Activated CD8-positive, alpha-beta memory T cell treated with anti-CD3 and anti-CD28 coated beads for 24 hours (primary cell): ENCODE data around the gene RAI1.

ENCODE experiments used
- DNase-seq: peaks from one replicate; pipeline ENCODE4 v3.0.0-alpha.2; 2020

Gene RAI1

GRCh38 chr17:17788967-17789366 is 107.7 kb downstream of the RAI1 start:
- DNase-seq: no peak

GRCh38 chr17:17789410-17789809 is 108.2 kb downstream of the RAI1 start:
- no peak for DNase-seq

GRCh38 chr17:17789828-17790636 is 108.8 kb downstream of the RAI1 start:
- DNase-seq: no peak

- no peak for DNase-seq
Measured at GRCh38 chr17:17790637-17791464, 109.6 kb downstream of the RAI1 start.

GRCh38 chr17:17792037-17792550 is 110.8 kb downstream of the RAI1 start:
- no peak for DNase-seq

- DNase-seq: peak; percentile 73
Measured at GRCh38 chr17:17792551-17793377, 111.5 kb downstream of the RAI1 start.

GRCh38 chr17:17793378-17794214 is 112.3 kb downstream of the RAI1 start:
- no peak for DNase-seq

- DNase-seq: no peak
Measured at GRCh38 chr17:17794382-17794781, 113.1 kb downstream of the RAI1 start.

- DNase-seq: no peak
Measured at GRCh38 chr17:17795296-17795695, 114.0 kb downstream of the RAI1 start.

GRCh38 chr17:17795946-17796786 is 114.9 kb downstream of the RAI1 start:
- DNase-seq: no peak

- no peak for DNase-seq
Measured at GRCh38 chr17:17796787-17797061, 115.5 kb downstream of the RAI1 start.

- no peak for DNase-seq
Measured at GRCh38 chr17:17797119-17797809, 116.0 kb downstream of the RAI1 start.

GRCh38 chr17:17798010-17798556 is 116.8 kb downstream of the RAI1 start:
- no peak for DNase-seq

GRCh38 chr17:17798573-17799255 is 117.5 kb downstream of the RAI1 start:
- no peak for DNase-seq

GRCh38 chr17:17800504-17801021 is 119.3 kb downstream of the RAI1 start:
- DNase-seq: no peak

GRCh38 chr17:17801800-17802481 is 120.7 kb downstream of the RAI1 start:
- no peak for DNase-seq

GRCh38 chr17:17804007-17804406 is 122.7 kb downstream of the RAI1 start:
- no peak for DNase-seq

GRCh38 chr17:17805575-17805974 is 124.3 kb downstream of the RAI1 start:
- no peak for DNase-seq

- DNase-seq: no peak
Measured at GRCh38 chr17:17806035-17806434, 124.8 kb downstream of the RAI1 start.
